ENCODE data around the gene TMEM151B. TPM values are rescaled to one million over a fixed set of nuclear protein-coding genes. Genes with fewer than 3 reads are reported as not detected.
"Not testable (repeated sequence)": the region's sequence is repeated elsewhere in the genome, so short reads cannot be mapped to it uniquely, and the experiment has no call there.

TMEM151B gene
- total and polyA plus RNA-seq, 4 experiments from 2014 or later = not detected

GRCh38 chr6:44227148-44227793 lies 43.0 kb upstream of the TMEM151B start:
- Histone ChIP-seq H3K27me3 (ENCODE audit: insufficient read depth, low read length) (no peaks in the 10 kb centered on the region), H3K9me3 (ENCODE audit: control insufficient read depth in 1 of 2, low read length in 2 of 2) (no peaks in the 10 kb centered on the region), H3K4me1 (ENCODE audit: insufficient read depth, low read length) (peaks cover 17% of the 10 kb centered on the region), H3K4me3 (ENCODE audit: low read length in 2 of 2) (no peak overlapping the region), H3K27ac (ENCODE audit: low read depth, low read length) (no peak overlapping the region), H3K36me3 (ENCODE audit: insufficient read depth, low read length) (no peaks in the 10 kb centered on the region)
- DNase-seq = no peak
- no peaks in the 10 kb centered on the region for H3K9me3 Mint-ChIP-seq
- H3K27ac Mint-ChIP-seq = no peak overlapping the region
- no peak overlapping the region for H3K4me3 Mint-ChIP-seq
- ChIA-PET CTCF (ENCODE audit: partially characterized antibody) (interaction anchor here (0.9 to 1.8 kb wide), 3 partner anchors 10 to 25 kb away, joined by 3 to 9 read pairs (median 3); no protein-coding TSS in a partner anchor), POLR2A (ENCODE audit: partially characterized antibody) (interaction anchor here (0.7 kb wide), 1 partner anchor 10 kb away, joined by 3 read pairs; no protein-coding TSS in a partner anchor)
- H3K27me3 Mint-ChIP-seq = no peaks in the 10 kb centered on the region
- no peaks in the 10 kb centered on the region for H3K36me3 Mint-ChIP-seq
- H3K4me1 Mint-ChIP-seq = peaks cover 3 to 22% (median 14%) of the 10 kb centered on the region in 4 donors
- intact Hi-C loops (cut with micrococcal nuclease) = no loop called here

- ChIA-PET POLR2A (ENCODE audit: partially characterized antibody) (no interaction called here), CTCF (ENCODE audit: partially characterized antibody) (interaction anchor here (0.9 to 1.8 kb wide), 4 partner anchors 8 to 24 kb away, joined by 3 to 9 read pairs (median 3); no protein-coding TSS in a partner anchor)
- no peak for DNase-seq
- Mint-ChIP-seq H3K4me3 (peak overlapping the region in 1 of 8 donors; percentile 30), H3K27ac (no peak overlapping the region), H3K4me1 (peaks cover 0 to 17% (median 9%) of the 10 kb centered on the region in 4 donors), H3K36me3 (no peaks in the 10 kb centered on the region), H3K27me3 (no peaks in the 10 kb centered on the region), H3K9me3 (no peaks in the 10 kb centered on the region)
- intact Hi-C loops (cut with micrococcal nuclease) = no loop called here
- Histone ChIP-seq H3K27me3 (ENCODE audit: insufficient read depth, low read length) (no peaks in the 10 kb centered on the region), H3K4me3 (ENCODE audit: low read length in 2 of 2) (no peak overlapping the region), H3K36me3 (ENCODE audit: insufficient read depth, low read length) (no peaks in the 10 kb centered on the region), H3K27ac (ENCODE audit: low read depth, low read length) (no peak overlapping the region), H3K4me1 (ENCODE audit: insufficient read depth, low read length) (peaks cover 9% of the 10 kb centered on the region), H3K9me3 (ENCODE audit: control insufficient read depth in 1 of 2, low read length in 2 of 2) (no peaks in the 10 kb centered on the region)
Measured at GRCh38 chr6:44228031-44228430, 42.2 kb upstream of the TMEM151B start.

- no peaks in the 10 kb centered on the region for H3K27me3 Mint-ChIP-seq
- no peaks in the 10 kb centered on the region for H3K36me3 Mint-ChIP-seq
- DNase-seq = no peak
- H3K4me3 Mint-ChIP-seq = no peak overlapping the region
- ChIA-PET CTCF (ENCODE audit: partially characterized antibody) (interaction anchor here (1.1 to 1.8 kb wide), 3 partner anchors 8 to 13 kb away, joined by 3 to 9 read pairs (median 3); no protein-coding TSS in a partner anchor), POLR2A (ENCODE audit: partially characterized antibody) (no interaction called here)
- Histone ChIP-seq H3K27me3 (ENCODE audit: insufficient read depth, low read length) (no peaks in the 10 kb centered on the region), H3K27ac (ENCODE audit: low read depth, low read length) (no peak overlapping the region), H3K36me3 (ENCODE audit: insufficient read depth, low read length) (no peaks in the 10 kb centered on the region), H3K4me1 (ENCODE audit: insufficient read depth, low read length) (peaks cover 9% of the 10 kb centered on the region), H3K4me3 (ENCODE audit: low read length in 2 of 2) (no peak overlapping the region), H3K9me3 (ENCODE audit: control insufficient read depth in 1 of 2, low read length in 2 of 2) (no peaks in the 10 kb centered on the region)
- no peaks in the 10 kb centered on the region for H3K9me3 Mint-ChIP-seq
- H3K4me1 Mint-ChIP-seq = peaks cover 0 to 13% (median 9%) of the 10 kb centered on the region in 4 donors
- intact Hi-C loops (cut with micrococcal nuclease) = no loop called here
- no peak overlapping the region for H3K27ac Mint-ChIP-seq
Measured at GRCh38 chr6:44228433-44228832, 41.8 kb upstream of the TMEM151B start.

- H3K36me3 Mint-ChIP-seq = no peaks in the 10 kb centered on the region
- Histone ChIP-seq H3K27me3 (ENCODE audit: insufficient read depth, low read length) (no peaks in the 10 kb centered on the region), H3K9me3 (ENCODE audit: control insufficient read depth in 1 of 2, low read length in 2 of 2) (no peaks in the 10 kb centered on the region), H3K36me3 (ENCODE audit: insufficient read depth, low read length) (no peaks in the 10 kb centered on the region), H3K27ac (ENCODE audit: low read depth, low read length) (no peak overlapping the region), H3K4me1 (ENCODE audit: insufficient read depth, low read length) (peaks cover 8% of the 10 kb centered on the region), H3K4me3 (ENCODE audit: low read length in 2 of 2) (no peak overlapping the region)
- H3K4me3 Mint-ChIP-seq = peak overlapping the region in 1 of 8 donors; percentile 27
- CTCF ChIA-PET (ENCODE audit: partially characterized antibody) = interaction anchor here (1.1 to 1.8 kb wide), 2 partner anchors 7 to 9 kb away, joined by 3 to 9 read pairs; no protein-coding TSS in a partner anchor
- no peaks in the 10 kb centered on the region for H3K9me3 Mint-ChIP-seq
- POLR2A ChIA-PET (ENCODE audit: partially characterized antibody) = no interaction called here
- no peaks in the 10 kb centered on the region for H3K27me3 Mint-ChIP-seq
- H3K4me1 Mint-ChIP-seq = peaks cover 0 to 12% (median 8%) of the 10 kb centered on the region in 4 donors
- intact Hi-C loops (cut with micrococcal nuclease) = no loop called here
- no peak for DNase-seq
- no peak overlapping the region for H3K27ac Mint-ChIP-seq
Measured at GRCh38 chr6:44228836-44229235, 41.4 kb upstream of the TMEM151B start.

GRCh38 chr6:44229376-44230033 lies 40.7 kb upstream of the TMEM151B start:
- H3K4me3 Mint-ChIP-seq = no peak overlapping the region
- no peaks in the 10 kb centered on the region for H3K27me3 Mint-ChIP-seq
- no peaks in the 10 kb centered on the region for H3K36me3 Mint-ChIP-seq
- Histone ChIP-seq H3K4me1 (ENCODE audit: insufficient read depth, low read length) (peaks cover under 1% of the 10 kb centered on the region), H3K27ac (ENCODE audit: low read depth, low read length) (no peak overlapping the region), H3K9me3 (ENCODE audit: control insufficient read depth in 1 of 2, low read length in 2 of 2) (no peaks in the 10 kb centered on the region), H3K27me3 (ENCODE audit: insufficient read depth, low read length) (no peaks in the 10 kb centered on the region), H3K4me3 (ENCODE audit: low read length in 2 of 2) (no peak overlapping the region), H3K36me3 (ENCODE audit: insufficient read depth, low read length) (no peaks in the 10 kb centered on the region)
- POLR2A ChIA-PET (ENCODE audit: partially characterized antibody) = interaction anchor here (0.8 kb wide), 1 partner anchor 27 kb away, joined by 3 read pairs; no protein-coding TSS in a partner anchor
- no peak for DNase-seq
- H3K27ac Mint-ChIP-seq = no peak overlapping the region
- intact Hi-C loops (cut with micrococcal nuclease) = no loop called here
- CTCF ChIA-PET (ENCODE audit: partially characterized antibody) = interaction anchor here (0.6 kb wide), 1 partner anchor 8 kb away, joined by 3 read pairs; no protein-coding TSS in a partner anchor
- H3K4me1 Mint-ChIP-seq = peaks cover 0 to 5% (median 1%) of the 10 kb centered on the region in 4 donors
- H3K9me3 Mint-ChIP-seq = no peaks in the 10 kb centered on the region

GRCh38 chr6:44230034-44230675 lies 40.1 kb upstream of the TMEM151B start:
- Histone ChIP-seq H3K4me1 (ENCODE audit: insufficient read depth, low read length) (no peaks in the 10 kb centered on the region), H3K27ac (ENCODE audit: low read depth, low read length) (no peak overlapping the region), H3K36me3 (ENCODE audit: insufficient read depth, low read length) (no peaks in the 10 kb centered on the region), H3K4me3 (ENCODE audit: low read length in 2 of 2) (no peak overlapping the region), H3K9me3 (ENCODE audit: control insufficient read depth in 1 of 2, low read length in 2 of 2) (no peaks in the 10 kb centered on the region), H3K27me3 (ENCODE audit: insufficient read depth, low read length) (no peaks in the 10 kb centered on the region)
- DNase-seq = no peak
- Mint-ChIP-seq H3K4me1 (no peaks in the 10 kb centered on the region), H3K4me3 (no peak overlapping the region), H3K27me3 (no peaks in the 10 kb centered on the region), H3K27ac (no peak overlapping the region), H3K36me3 (no peaks in the 10 kb centered on the region), H3K9me3 (no peaks in the 10 kb centered on the region)
- intact Hi-C loops (cut with micrococcal nuclease) = no loop called here
- POLR2A ChIA-PET (ENCODE audit: partially characterized antibody) = interaction anchor here (0.8 kb wide), 2 partner anchors 16 to 26 kb away, joined by 3 read pairs; partner anchors contain the start of gene HSP90AB1
- CTCF ChIA-PET (ENCODE audit: partially characterized antibody) = interaction anchor here (0.6 to 1.1 kb wide), 2 partner anchors 9 to 12 kb away, joined by 3 to 4 read pairs; no protein-coding TSS in a partner anchor

- CTCF ChIA-PET (ENCODE audit: partially characterized antibody) = interaction anchor here (1.1 kb wide), 1 partner anchor 74 kb away, joined by 3 read pairs; no protein-coding TSS in a partner anchor
- H3K4me3 ChIP-seq (ENCODE audit: low read length in 2 of 2); DNase-seq; H3K4me1 ChIP-seq (ENCODE audit: insufficient read depth, low read length); POLR2A ChIA-PET (ENCODE audit: partially characterized antibody); H3K27me3 Mint-ChIP-seq; H3K4me1 Mint-ChIP-seq; H3K36me3 ChIP-seq (ENCODE audit: insufficient read depth, low read length); H3K9me3 Mint-ChIP-seq; H3K27me3 ChIP-seq (ENCODE audit: insufficient read depth, low read length); intact Hi-C loops (cut with micrococcal nuclease); H3K36me3 Mint-ChIP-seq; H3K27ac ChIP-seq (ENCODE audit: low read depth, low read length); H3K4me3 Mint-ChIP-seq; H3K9me3 ChIP-seq (ENCODE audit: control insufficient read depth in 1 of 2, low read length in 2 of 2): not testable (repeated sequence)
- H3K27ac Mint-ChIP-seq = peak overlapping the region in 1 of 7 donors; percentile 8
Measured at GRCh38 chr6:44231426-44231825, 38.8 kb upstream of the TMEM151B start.

Data from CD4-positive, alpha-beta memory T cell (primary cell).